HepG2 (cell line): ENCODE measurements around the gene RUNX2. TPM values are rescaled to one million over a fixed set of nuclear protein-coding genes. Genes with fewer than 3 reads are reported as not detected.

Experiments
- ATAC-seq: fragments of 200-7000 bp; cut with Tn5 transposase; 3 replicates; pipeline ENCODE4 v1.9.1; 2020; ENCODE audit warnings: mild to moderate bottlenecking, moderate library complexity
- BruUV-seq: library from RNA; stranded (reverse); fragments of 400-500 nt; replicated peaks from 2 replicates; lab custom pipeline; 2021; lab: Mats Ljungman, UMichigan
- CTCF ChIA-PET: fragments of 300-600 bp; formaldehyde crosslinking; extraction: SDS; loops from one replicate; lab custom pipeline; 2021; ENCODE audit warnings: low total read pairs, inconsistent platforms, low intra/inter-chr PET ratio; lab: Yijun Ruan, JAX
- POLR2A ChIA-PET: fragments of 350-600 bp; sonication (Branson Sonifier 250); formaldehyde crosslinking; loops from one replicate; lab custom pipeline; 2020; ENCODE audit warnings: antibody characterized with exemption, inconsistent platforms; lab: Yijun Ruan, JAX
- DNase-seq: peaks from one replicate; pipeline ENCODE4 v3.0.0-alpha.2; 2015; ENCODE audit warnings: low spot score
- FAIRE-seq: peaks from 3 replicates; lab custom pipeline; 2011; peaks lifted over from hg19 to GRCh38; lab: Jason Lieb, UNC
- H2AFZ ChIP-seq: one replicate; pipeline ENCODE4 v1.6.1; 2011; ENCODE audit warnings: low read length, inconsistent platforms
- H3K27ac ChIP-seq: fragments of 300-600 bp; 3 replicates; pipeline ENCODE4 v1.8.0; 2011; ENCODE audit warnings: mixed run types, mild to moderate bottlenecking, mixed read lengths, low read length, inconsistent platforms; ENCODE audit not compliant: insufficient read depth; ENCODE audit errors: extremely low read length
- H3K27me3 ChIP-seq, 2 experiments: fragments of 200-600 bp in 1 of 2; 2 replicates in 1 of 2; 3 replicates in 1 of 2; pipeline versions ENCODE4 v1.6.0 to v1.8.0; 2011; ENCODE audit warnings: low read length in 2 of 2, mild to moderate bottlenecking in 2 of 2, moderate library complexity in 2 of 2, inconsistent platforms in 1 of 2; ENCODE audit not compliant: insufficient read depth in 2 of 2, control insufficient read depth in 1 of 2
- H3K36me3 ChIP-seq, 2 experiments: fragments of 200-600 bp in 1 of 2; replicated peaks in 1 of 2; 2 replicates in 1 of 2; 3 replicates in 1 of 2; pipeline versions ENCODE4 v1.5.1 to v1.8.0; 2011; ENCODE audit warnings: low read length in 2 of 2, inconsistent platforms in 1 of 2; ENCODE audit not compliant: insufficient read depth in 2 of 2, control insufficient read depth in 1 of 2
- H3K4me1 ChIP-seq: 2 replicates; pipeline ENCODE4 v1.5.1; 2012; ENCODE audit warnings: low read length, inconsistent platforms; ENCODE audit not compliant: insufficient read depth
- H3K4me2 ChIP-seq: 2 replicates; pipeline ENCODE4 v1.6.0; 2011; ENCODE audit warnings: low read depth, low read length, inconsistent platforms
- H3K4me3 ChIP-seq, 3 experiments: fragments of 200-600 bp in 1 of 3; sonication (generic), shearing (Covaris generic) in 1 of 3; replicated peaks in 1 of 3; 2 replicates each; pipeline ENCODE4 v1.5.1; 2011 to 2016; ENCODE audit warnings: low read length in 3 of 3, inconsistent platforms in 2 of 3, low read depth in 2 of 3, mild to moderate bottlenecking in 2 of 3, control low read depth in 1 of 3, mixed read lengths in 1 of 3; ENCODE audit not compliant: insufficient read depth in 1 of 3
- H3K79me2 ChIP-seq: one replicate; pipeline ENCODE4 v1.6.1; 2011; ENCODE audit warnings: low read length, inconsistent platforms; ENCODE audit not compliant: insufficient read depth
- H3K9ac ChIP-seq: 2 replicates; pipeline ENCODE4 v1.6.0; 2011; ENCODE audit warnings: mild to moderate bottlenecking, low read depth, low read length, inconsistent platforms; ENCODE audit not compliant: insufficient read depth
- H3K9me3 ChIP-seq: 2 replicates; pipeline ENCODE4 v1.5.1; 2012; ENCODE audit warnings: mild to moderate bottlenecking, low read length
- H4K20me1 ChIP-seq: 2 replicates; pipeline ENCODE4 v1.6.0; 2011; ENCODE audit warnings: inconsistent platforms, mild to moderate bottlenecking, low read length, moderate library complexity; ENCODE audit not compliant: insufficient read depth
- ARHGAP35 ChIP-seq: sonication (generic); formaldehyde crosslinking; IDR thresholded peaks from 2 replicates; pipeline ENCODE4 v1.9.0; 2022; ENCODE audit warnings: mild to moderate bottlenecking, inconsistent platforms, moderate library complexity, missing genetic modification reagents, borderline replicate concordance
- FUBP1 ChIP-seq: sonication (generic); formaldehyde crosslinking; IDR thresholded peaks from 2 replicates; pipeline ENCODE4 v1.5.1; 2020; ENCODE audit warnings: missing genetic modification reagents, mild to moderate bottlenecking, borderline replicate concordance
- KDM1A ChIP-seq: IDR thresholded peaks from 2 replicates; pipeline ENCODE4 v1.6.1; 2016; ENCODE audit warnings: missing compliant biosample characterization
- LCORL ChIP-seq, 2 experiments: fragments of 450-650 bp in 1 of 2; sonication (generic) in 1 of 2; formaldehyde crosslinking in 1 of 2; IDR thresholded peaks; 2 replicates each; pipeline versions ENCODE4 v1.5.0 to v1.6.1; 2017 to 2020; ENCODE audit warnings: antibody characterized with exemption in 1 of 2, missing genetic modification reagents in 1 of 2
- RXRA ChIP-seq: sonication (generic); formaldehyde crosslinking; IDR thresholded peaks from 2 replicates; pipeline ENCODE4 v1.5.1; 2020; ENCODE audit warnings: missing genetic modification reagents
- SETDB1 ChIP-seq: sonication (generic); formaldehyde crosslinking; IDR thresholded peaks from 2 replicates; pipeline ENCODE4 v1.5.1; 2020; ENCODE audit warnings: missing genetic modification reagents, mild to moderate bottlenecking, borderline replicate concordance
- SNRNP70 ChIP-seq: fragments of 200-400 bp; formaldehyde crosslinking; IDR thresholded peaks from 2 replicates; pipeline ENCODE4 v1.6.1; 2017; ENCODE audit warnings: mild to moderate bottlenecking, low read depth, low read length, moderate library complexity
- ZNF891 ChIP-seq: sonication (generic); formaldehyde crosslinking; IDR thresholded peaks from 2 replicates; pipeline ENCODE4 v1.5.0; 2020; ENCODE audit warnings: mild to moderate bottlenecking, missing genetic modification reagents
- WGBS: methylation state at CpG from one replicate; pipeline ENCODE4 v1.1.6; 2017; ENCODE audit warnings: low lambda C conversion rate; 5-methylcytosine and 5-hydroxymethylcytosine counted together
- in situ Hi-C: cut with HindIII; loops from 2 replicates; pipeline ENCODE4 v1.10.0; 2017; ENCODE audit warnings: low pct_unique_long_range_greater_than_20kb; ENCODE audit not compliant: extremely low pct_ligation_motif_present
- intact Hi-C: fragments of 100-400 bp; cut with micrococcal nuclease; formaldehyde crosslinking; loops from one replicate; pipeline ENCODE4 v1.10.0; 2022; ENCODE audit not compliant: unreplicated experiment
- polyA plus RNA-seq, 8 experiments: library from polyadenylated mRNA; depleted of rRNA in 3 of 8; stranded (reverse) in 7 of 8; unstranded in 1 of 8; fragments of >200 nt; fragmentation: Illumina TruSeq in 4 of 8; extraction: Trizol in 4 of 8; gene quantifications; 2 replicates each; pipeline versions ENCODE4 v1.2.1 to v1.2.3, GENCODE V29; 2011 to 2016; ENCODE audit warnings: low read depth in 4 of 8, missing spikeins in 1 of 8, mixed read lengths in 1 of 8; ENCODE audit not compliant: insufficient read depth in 1 of 8
- total RNA-seq, 5 experiments: library from RNA; depleted of rRNA; stranded (reverse); fragments of >200 nt; fragmentation: Illumina TruSeq; extraction: Trizol; gene quantifications; 2 replicates each; pipeline ENCODE4 v1.2.3, GENCODE V29; 2016; ENCODE audit warnings: low read depth in 1 of 5

Gene RUNX2
- total and polyA plus RNA-seq, 2 of the 13 experiments (the other 11 are each of a cell fraction or from before 2014, with no cell fraction given), result not detected

DNA sequence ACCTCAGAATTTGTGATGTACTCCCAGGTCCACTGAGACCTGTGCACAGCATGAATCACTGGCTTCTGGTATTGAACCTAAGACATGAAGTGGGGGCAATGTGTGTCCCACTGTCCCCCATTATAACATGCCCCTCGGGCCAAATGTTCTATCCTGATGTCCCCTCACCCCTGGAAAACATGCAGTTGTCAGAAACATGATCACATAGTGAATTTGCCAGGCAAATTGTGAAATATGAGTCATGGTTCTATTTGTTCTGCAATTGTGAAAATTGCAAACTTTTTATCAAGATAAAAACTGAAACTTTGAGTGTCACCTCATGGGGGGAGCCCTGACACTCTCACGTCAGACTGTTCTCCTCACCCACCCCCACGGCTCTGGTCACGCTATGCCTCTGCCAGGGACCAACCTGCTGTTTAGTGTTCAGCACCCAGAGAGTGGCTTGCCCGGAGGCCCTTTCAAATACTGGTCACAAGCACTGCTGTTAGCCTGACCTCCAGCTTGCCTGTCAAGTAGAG, 382.2 kb downstream of the RUNX2 start:
- FAIRE-seq, result no peak
- BruUV-seq, result no TSS peak
- Histone ChIP-seq H4K20me1 (no peaks in the 10 kb centered on the region), H3K27me3 (peaks cover 0 to 9% of the 10 kb centered on the region in 2 experiments; a peak in 4 of 5 replicates), H3K27ac (no peak overlapping the region), H2AFZ (no peak overlapping the region), H3K36me3 (no peaks in the 10 kb centered on the region), H3K4me3 (no peak overlapping the region), H3K9ac (no peak overlapping the region), H3K79me2 (no peaks in the 10 kb centered on the region), H3K4me2 (no peak overlapping the region), H3K9me3 (no peaks in the 10 kb centered on the region), H3K4me1 (no peaks in the 10 kb centered on the region)
- no peak for TF ChIP-seq SNRNP70
- TF ChIP-seq ZNF891 (CRISPR knock-in tag), result no peak
- TF ChIP-seq RXRA (CRISPR knock-in tag), result no peak
- TF ChIP-seq KDM1A (CRISPR knock-in tag), result no peak
- no peak for TF ChIP-seq ARHGAP35 (CRISPR knock-in tag)
- no peak for TF ChIP-seq LCORL (IDR thresholded peaks at IDR 0.05)
- TF ChIP-seq LCORL (CRISPR knock-in tag; IDR thresholded peaks at IDR 0.05), result no peak
- no peak for TF ChIP-seq SETDB1 (CRISPR knock-in tag)
- no peak for TF ChIP-seq FUBP1
- 5% methylated on average over 5 of the region's 5 CpGs for WGBS
- ChIA-PET CTCF (no interaction called here), POLR2A (no interaction called here)
- intact Hi-C loops, result loop anchor here (5.0 kb wide), 1 partner anchor 288 kb away; no protein-coding TSS in a partner anchor
- no peak; the same call in 2 of the 3 replicates for ATAC-seq
- DNase-seq, result no peak
- in situ Hi-C loops, result loop anchor here (10.0 kb wide), 1 partner anchor 1236 kb away; no protein-coding TSS in a partner anchor
